Endodermal cell (in vitro differentiated cells): ENCODE results near the gene ZNF367. TPM values are rescaled to one million over a fixed set of nuclear protein-coding genes. Genes with fewer than 3 reads are reported as not detected.

Experiments
- DNase-seq: peaks from one replicate; pipeline ENCODE4 v3.0.0-alpha.2; 2017
- H3K27ac ChIP-seq: 2 replicates; pipeline ENCODE4 v1.5.1; 2013; ENCODE audit warnings: mild to moderate bottlenecking, low read depth, low read length, moderate library complexity
- H3K27me3 ChIP-seq: 2 replicates; pipeline ENCODE4 v1.6.1; 2013; ENCODE audit warnings: mild to moderate bottlenecking, low read length, moderate library complexity; ENCODE audit not compliant: insufficient read depth, control insufficient read depth, poor library complexity, severe bottlenecking
- H3K36me3 ChIP-seq: 2 replicates; pipeline ENCODE4 v1.7.0; 2013; ENCODE audit warnings: mild to moderate bottlenecking, low read length, moderate library complexity; ENCODE audit not compliant: control insufficient read depth, insufficient read depth
- H3K4me1 ChIP-seq: one replicate; pipeline ENCODE4 v1.7.0; 2013; ENCODE audit warnings: low read length; ENCODE audit not compliant: control insufficient read depth, insufficient read depth
- H3K4me3 ChIP-seq: 2 replicates; pipeline ENCODE4 v1.5.1; 2013; ENCODE audit warnings: mild to moderate bottlenecking, low read length, moderate library complexity
- H3K9ac ChIP-seq: 2 replicates; pipeline ENCODE4 v1.6.1; 2013; ENCODE audit warnings: mild to moderate bottlenecking, low read length, moderate library complexity; ENCODE audit not compliant: poor library complexity, severe bottlenecking; ENCODE audit errors: extremely low read depth
- H3K9me3 ChIP-seq: 2 replicates; pipeline ENCODE4 v1.6.1; 2013; ENCODE audit warnings: mild to moderate bottlenecking, low read length, moderate library complexity; ENCODE audit not compliant: control insufficient read depth
- H3K27ac Mint-ChIP-seq: 2 replicates; pipeline ENCODE4 v1.8.0; 2020; ENCODE audit warnings: mixed read lengths
- H3K27me3 Mint-ChIP-seq: 2 replicates; pipeline ENCODE4 v1.8.0; 2021; ENCODE audit warnings: mild to moderate bottlenecking, mixed read lengths; ENCODE audit not compliant: insufficient read depth
- H3K36me3 Mint-ChIP-seq: 2 replicates; pipeline ENCODE4 v1.8.0; 2020; ENCODE audit warnings: low read depth, mixed read lengths
- H3K4me1 Mint-ChIP-seq: 2 replicates; pipeline ENCODE4 v1.8.0; 2020; ENCODE audit warnings: mixed read lengths
- H3K4me3 Mint-ChIP-seq: 2 replicates; pipeline ENCODE4 v1.8.0; 2020; ENCODE audit warnings: mild to moderate bottlenecking, moderate library complexity, mixed read lengths
- H3K9me3 Mint-ChIP-seq: 2 replicates; pipeline ENCODE4 v1.8.0; 2020; ENCODE audit warnings: mild to moderate bottlenecking, mixed read lengths
- WGBS, 2 experiments: methylation state at CpG; one replicate each; pipeline versions ENCODE4 v1.1.5 to v1.1.7; 2013; ENCODE audit warnings: missing lambda C conversion rate in 2 of 2, mixed read lengths in 1 of 2; ENCODE audit not compliant: insufficient coverage in 1 of 2, insufficient read length in 1 of 2; 5-methylcytosine and 5-hydroxymethylcytosine counted together
- total RNA-seq, 2 donors: library from RNA; stranded (reverse); fragmentation: NEBNext Ultra II Directional in 1 of 2; extraction: Animal tissue kit (Norgen Biotek cat#: 25700) in 1 of 2; gene quantifications; 2 replicates in 1 of 2; 3 replicates in 1 of 2; pipeline ENCODE4 v1.2.1, GENCODE V29; 2021
- TF ChIP-seq, protein P1 (sequence below): fragments of 200-600 bp; sonication (generic); conservative IDR thresholded peaks from 2 replicates; pipeline ENCODE4 v1.5.0; 2021; ENCODE audit warnings: antibody characterized with exemption, mild to moderate bottlenecking

The ZNF367 gene
- total RNA-seq, 2 donors from 2014 or later = 7.7 to 10.6 TPM

DNA sequence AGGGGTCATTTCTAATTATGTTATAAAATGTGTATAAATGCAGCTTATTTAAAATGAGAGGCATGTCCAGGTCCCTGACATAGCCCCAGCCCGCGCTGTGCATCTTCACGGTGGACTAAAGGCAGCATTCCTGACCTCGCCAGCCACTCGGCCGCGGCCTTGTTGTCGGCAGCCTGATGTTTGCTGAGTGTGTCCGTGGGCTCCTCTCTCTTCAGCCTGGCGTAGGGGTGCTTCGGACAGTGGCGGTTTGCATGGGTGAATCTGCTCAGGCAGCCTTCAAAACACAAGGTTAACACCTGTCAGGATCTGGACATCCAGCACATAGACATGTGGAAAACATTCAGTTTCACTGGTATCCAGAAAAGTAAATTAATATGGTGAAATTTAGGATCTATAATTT lies 25.9 kb downstream of the ZNF367 start:
- Histone ChIP-seq H3K4me3 (no peak overlapping the region), H3K27me3 (no peaks in the 10 kb centered on the region), H3K9ac (no peak overlapping the region), H3K27ac (no peak overlapping the region), H3K36me3 (peaks cover 41% of the 10 kb centered on the region), H3K9me3 (no peaks in the 10 kb centered on the region), H3K4me1 (no peaks in the 10 kb centered on the region)
- Mint-ChIP-seq H3K27ac (no peak overlapping the region), H3K36me3 (peaks cover 28% of the 10 kb centered on the region), H3K4me1 (peaks cover 14% of the 10 kb centered on the region), H3K27me3 (no peaks in the 10 kb centered on the region), H3K4me3 (no peak overlapping the region), H3K9me3 (no peaks in the 10 kb centered on the region)
- TF ChIP-seq, protein P1, sequence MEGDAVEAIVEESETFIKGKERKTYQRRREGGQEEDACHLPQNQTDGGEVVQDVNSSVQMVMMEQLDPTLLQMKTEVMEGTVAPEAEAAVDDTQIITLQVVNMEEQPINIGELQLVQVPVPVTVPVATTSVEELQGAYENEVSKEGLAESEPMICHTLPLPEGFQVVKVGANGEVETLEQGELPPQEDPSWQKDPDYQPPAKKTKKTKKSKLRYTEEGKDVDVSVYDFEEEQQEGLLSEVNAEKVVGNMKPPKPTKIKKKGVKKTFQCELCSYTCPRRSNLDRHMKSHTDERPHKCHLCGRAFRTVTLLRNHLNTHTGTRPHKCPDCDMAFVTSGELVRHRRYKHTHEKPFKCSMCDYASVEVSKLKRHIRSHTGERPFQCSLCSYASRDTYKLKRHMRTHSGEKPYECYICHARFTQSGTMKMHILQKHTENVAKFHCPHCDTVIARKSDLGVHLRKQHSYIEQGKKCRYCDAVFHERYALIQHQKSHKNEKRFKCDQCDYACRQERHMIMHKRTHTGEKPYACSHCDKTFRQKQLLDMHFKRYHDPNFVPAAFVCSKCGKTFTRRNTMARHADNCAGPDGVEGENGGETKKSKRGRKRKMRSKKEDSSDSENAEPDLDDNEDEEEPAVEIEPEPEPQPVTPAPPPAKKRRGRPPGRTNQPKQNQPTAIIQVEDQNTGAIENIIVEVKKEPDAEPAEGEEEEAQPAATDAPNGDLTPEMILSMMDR = no peak
- WGBS, 2 experiments = 95 to 98% methylated on average over 8 to 12 of the region's 12 CpGs
- no peak for DNase-seq

DNA sequence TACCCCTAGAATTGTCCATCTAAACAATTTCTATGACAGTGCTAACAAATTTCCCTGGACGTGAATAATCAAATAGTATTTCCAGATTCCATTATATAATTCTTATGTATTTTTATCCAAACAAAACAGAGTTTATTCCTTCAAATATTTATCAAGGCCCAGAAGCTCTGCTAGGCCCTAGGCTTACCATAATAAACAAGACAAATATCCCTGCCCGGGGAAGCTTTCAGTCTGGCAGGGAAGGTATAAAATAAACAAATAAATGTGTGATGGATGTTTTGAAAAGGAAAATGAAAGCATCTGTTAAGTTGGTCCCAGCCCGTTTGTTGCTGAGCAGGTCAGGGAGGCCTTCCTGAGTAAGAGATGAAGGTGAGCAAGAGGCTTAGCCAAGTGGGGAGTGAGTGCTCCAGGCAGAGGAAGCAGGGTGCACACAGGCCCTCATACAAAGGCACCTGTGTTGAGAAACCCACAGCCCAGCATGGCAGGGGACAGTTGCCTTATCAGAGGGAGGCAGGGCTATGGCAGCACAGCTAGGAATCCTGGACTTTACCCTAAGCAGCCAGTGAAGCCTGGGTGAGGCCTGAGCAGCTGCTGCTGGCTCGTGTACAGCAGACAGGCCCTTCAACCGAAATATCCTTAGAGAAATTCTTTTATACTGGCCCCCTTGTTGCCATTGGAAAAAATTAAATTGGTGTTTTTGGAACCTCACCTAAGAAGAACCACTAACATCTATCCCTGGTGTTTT lies 27.0 kb downstream of the ZNF367 start:
- Mint-ChIP-seq H3K36me3 (peaks cover 31% of the 10 kb centered on the region), H3K4me3 (no peak overlapping the region), H3K27me3 (no peaks in the 10 kb centered on the region), H3K4me1 (peaks cover 15% of the 10 kb centered on the region), H3K9me3 (no peaks in the 10 kb centered on the region), H3K27ac (no peak overlapping the region)
- no peak overlapping the region for H3K27ac ChIP-seq
- no peak overlapping the region for H3K4me3 ChIP-seq
- 89 to 100% methylated on average over 4 to 5 of the region's 5 CpGs for WGBS, 2 experiments
- TF ChIP-seq, protein P1 = no peak
- no peaks in the 10 kb centered on the region for H3K9me3 ChIP-seq
- H3K36me3 ChIP-seq = peaks cover 51% of the 10 kb centered on the region
- H3K9ac ChIP-seq = no peak overlapping the region
- H3K27me3 ChIP-seq = no peaks in the 10 kb centered on the region
- H3K4me1 ChIP-seq = no peaks in the 10 kb centered on the region
- DNase-seq = no peak

DNA sequence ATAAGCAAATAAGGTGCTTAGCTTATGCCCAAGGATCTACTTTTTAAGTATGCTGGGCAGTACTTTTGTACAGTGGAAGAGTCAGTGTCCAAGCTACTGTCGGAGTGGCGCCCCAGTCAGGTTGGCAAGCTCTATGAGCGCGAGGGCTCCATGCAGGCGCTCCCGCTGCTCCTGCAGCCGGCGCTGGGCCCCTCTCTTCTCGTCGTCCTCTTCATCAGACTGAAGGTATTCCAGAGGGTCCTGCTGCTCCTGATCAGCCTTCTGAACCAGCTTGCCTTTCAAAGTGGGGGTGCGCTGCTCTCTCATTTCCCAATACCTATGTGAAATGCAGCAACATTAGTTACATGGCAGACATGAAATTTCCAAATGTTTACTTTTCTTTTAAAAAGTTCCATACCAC lies 30.0 kb downstream of the ZNF367 start:
- H3K9ac ChIP-seq = no peak overlapping the region
- H3K36me3 Mint-ChIP-seq = peaks cover 31% of the 10 kb centered on the region
- H3K27me3 Mint-ChIP-seq = no peaks in the 10 kb centered on the region
- H3K4me1 ChIP-seq = no peaks in the 10 kb centered on the region
- no peak overlapping the region for H3K27ac ChIP-seq
- no peak for DNase-seq
- H3K4me3 ChIP-seq = no peak overlapping the region
- H3K27ac Mint-ChIP-seq = no peak overlapping the region
- peaks cover 11% of the 10 kb centered on the region for H3K4me1 Mint-ChIP-seq
- no peak overlapping the region for H3K4me3 Mint-ChIP-seq
- 91 to 97% methylated on average over 10 to 11 of the region's 11 CpGs for whole genome bisulfite sequencing, 2 experiments
- H3K9me3 ChIP-seq = no peaks in the 10 kb centered on the region
- peaks cover 60% of the 10 kb centered on the region for H3K36me3 ChIP-seq
- TF ChIP-seq, protein P1 = no peak
- H3K27me3 ChIP-seq = no peaks in the 10 kb centered on the region
- H3K9me3 Mint-ChIP-seq = no peaks in the 10 kb centered on the region
